Sigmoid colon (tissue), 7 donors: ENCODE measurements around the gene CSNK1G2. TPM values are rescaled to one million over a fixed set of nuclear protein-coding genes. Genes with fewer than 3 reads are reported as not detected.

Experiments
- DNase-seq: peaks from one replicate; pipeline ENCODE4 v3.0.0-alpha.2; 2019
- H3K27ac ChIP-seq, 4 donors: fragments of 200-600 bp; sonication (generic); one replicate each; pipeline ENCODE4 v1.5.1; 2016 to 2019; ENCODE audit warnings: mild to moderate bottlenecking in 1 of 4
- H3K27me3 ChIP-seq, 3 donors: fragments of 200-600 bp; sonication (generic); one replicate each; pipeline ENCODE4 v1.5.1; 2019; ENCODE audit warnings: mild to moderate bottlenecking in 1 of 3
- H3K36me3 ChIP-seq, 4 donors: fragments of 200-600 bp; sonication (generic); one replicate each; pipeline ENCODE4 v1.5.1; 2016 to 2019
- H3K4me1 ChIP-seq, 4 donors: fragments of 200-600 bp; sonication (generic); one replicate each; pipeline ENCODE4 v1.5.1; 2017 to 2019
- H3K4me3 ChIP-seq, 4 donors: fragments of 200-600 bp; sonication (generic); one replicate each; pipeline ENCODE4 v1.5.1; 2017 to 2019; ENCODE audit warnings: mild to moderate bottlenecking in 2 of 4, moderate library complexity in 1 of 4
- H3K9me3 ChIP-seq, 4 donors: fragments of 200-600 bp in 3 of 4; sonication (generic) in 3 of 4; one replicate each; pipeline versions ENCODE4 v1.5.1 to v1.6.1; 2013 to 2019
- EP300 ChIP-seq, 4 donors: sonication (generic); formaldehyde crosslinking; IDR thresholded peaks; one replicate each; pipeline ENCODE4 v1.6.1; 2017; ENCODE audit warnings: antibody characterized with exemption in 4 of 4
- POLR2A ChIP-seq, 2 donors: fragments of 450-650 bp; IDR thresholded peaks; one replicate each; pipeline ENCODE4 v1.6.1; 2016; ENCODE audit warnings: antibody characterized with exemption in 2 of 2, mild to moderate bottlenecking in 2 of 2, moderate library complexity in 2 of 2
- POLR2AphosphoS5 ChIP-seq, 4 donors: sonication (generic); formaldehyde crosslinking; IDR thresholded peaks; one replicate each; pipeline ENCODE4 v1.6.1; 2017; ENCODE audit warnings: antibody characterized with exemption in 4 of 4
- WGBS, 2 donors: extraction: QIAGEN DNeasy Blood & Tissue Kit; methylation state at CpG; one replicate each; pipeline ENCODE4 v1.1.7; 2013; 5-methylcytosine and 5-hydroxymethylcytosine counted together
- intact Hi-C: fragments of 100-400 bp; cut with DNase I; formaldehyde crosslinking; loops from one replicate; pipeline ENCODE4 v1.15.1; 2023
- polyA plus RNA-seq, 3 donors: library from polyadenylated mRNA; stranded (reverse); fragments of 200-250 nt; gene quantifications; one replicate each; pipeline ENCODE4 v1.2.3, GENCODE V29; 2013
- total RNA-seq, 4 donors: library from RNA; depleted of rRNA; stranded (reverse); fragments of >200 nt; gene quantifications; one replicate each; pipeline ENCODE4 v1.1.0, GENCODE V29; 2016
- TF ChIP-seq, protein P1 (sequence below), 4 experiments: fragments of 450-650 bp in 3 of 4; fragments of 200-600 bp in 1 of 4; IDR thresholded peaks; one replicate each; pipeline ENCODE4 v1.5.1; 2016 to 2019; ENCODE audit warnings: antibody characterized with exemption in 4 of 4, mild to moderate bottlenecking in 3 of 4, moderate library complexity in 2 of 4
- donor health status: healthy with polysubstance abuse.
- donor health status: Bipolar disorder and iron deficiency.
- donor health status: healthy.

Gene CSNK1G2
- total and polyA plus RNA-seq, 7 donors: 24.6 to 91.1 (median 35.9) TPM

GRCh38 chr19:2010135-2010668, 69.2 kb downstream of the CSNK1G2 start:
- no peak for DNase-seq
- peaks cover 0 to 25% (median 22%) of the 10 kb centered on the region in 4 donors for H3K4me1 ChIP-seq
- H3K27ac ChIP-seq: no peak overlapping the region
- no peaks in the 10 kb centered on the region for H3K36me3 ChIP-seq
- no peaks in the 10 kb centered on the region for H3K27me3 ChIP-seq
- no peak overlapping the region for H3K4me3 ChIP-seq
- no peaks in the 10 kb centered on the region for H3K9me3 ChIP-seq
- no peak for TF ChIP-seq POLR2AphosphoS5 (IDR thresholded peaks at IDR 0.05)
- TF ChIP-seq, protein P1, sequence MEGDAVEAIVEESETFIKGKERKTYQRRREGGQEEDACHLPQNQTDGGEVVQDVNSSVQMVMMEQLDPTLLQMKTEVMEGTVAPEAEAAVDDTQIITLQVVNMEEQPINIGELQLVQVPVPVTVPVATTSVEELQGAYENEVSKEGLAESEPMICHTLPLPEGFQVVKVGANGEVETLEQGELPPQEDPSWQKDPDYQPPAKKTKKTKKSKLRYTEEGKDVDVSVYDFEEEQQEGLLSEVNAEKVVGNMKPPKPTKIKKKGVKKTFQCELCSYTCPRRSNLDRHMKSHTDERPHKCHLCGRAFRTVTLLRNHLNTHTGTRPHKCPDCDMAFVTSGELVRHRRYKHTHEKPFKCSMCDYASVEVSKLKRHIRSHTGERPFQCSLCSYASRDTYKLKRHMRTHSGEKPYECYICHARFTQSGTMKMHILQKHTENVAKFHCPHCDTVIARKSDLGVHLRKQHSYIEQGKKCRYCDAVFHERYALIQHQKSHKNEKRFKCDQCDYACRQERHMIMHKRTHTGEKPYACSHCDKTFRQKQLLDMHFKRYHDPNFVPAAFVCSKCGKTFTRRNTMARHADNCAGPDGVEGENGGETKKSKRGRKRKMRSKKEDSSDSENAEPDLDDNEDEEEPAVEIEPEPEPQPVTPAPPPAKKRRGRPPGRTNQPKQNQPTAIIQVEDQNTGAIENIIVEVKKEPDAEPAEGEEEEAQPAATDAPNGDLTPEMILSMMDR (IDR thresholded peaks at IDR 0.05): no peak
- TF ChIP-seq EP300 (IDR thresholded peaks at IDR 0.05): no peak
- TF ChIP-seq POLR2A (IDR thresholded peaks at IDR 0.05): no peak
- 94% methylated on average over 20 of the region's 20 CpGs for WGBS, 2 donors
- intact Hi-C loops: no loop called here

- intact Hi-C loops: no loop called here
- Histone ChIP-seq H3K27me3 (no peaks in the 10 kb centered on the region), H3K9me3 (no peaks in the 10 kb centered on the region), H3K4me1 (peaks cover 0 to 27% (median 24%) of the 10 kb centered on the region in 4 donors), H3K27ac (no peak overlapping the region), H3K4me3 (no peak overlapping the region), H3K36me3 (no peaks in the 10 kb centered on the region)
- no peak for DNase-seq
- TF ChIP-seq EP300 (IDR thresholded peaks at IDR 0.05): no peak
- TF ChIP-seq POLR2AphosphoS5 (IDR thresholded peaks at IDR 0.05): no peak
- TF ChIP-seq, protein P1 (IDR thresholded peaks at IDR 0.05): no peak
- WGBS, 2 donors: 95 to 96% methylated on average over 12 of the region's 12 CpGs
Observed at GRCh38 chr19:2011169-2011568, 70.2 kb downstream of the CSNK1G2 start.

DNA sequence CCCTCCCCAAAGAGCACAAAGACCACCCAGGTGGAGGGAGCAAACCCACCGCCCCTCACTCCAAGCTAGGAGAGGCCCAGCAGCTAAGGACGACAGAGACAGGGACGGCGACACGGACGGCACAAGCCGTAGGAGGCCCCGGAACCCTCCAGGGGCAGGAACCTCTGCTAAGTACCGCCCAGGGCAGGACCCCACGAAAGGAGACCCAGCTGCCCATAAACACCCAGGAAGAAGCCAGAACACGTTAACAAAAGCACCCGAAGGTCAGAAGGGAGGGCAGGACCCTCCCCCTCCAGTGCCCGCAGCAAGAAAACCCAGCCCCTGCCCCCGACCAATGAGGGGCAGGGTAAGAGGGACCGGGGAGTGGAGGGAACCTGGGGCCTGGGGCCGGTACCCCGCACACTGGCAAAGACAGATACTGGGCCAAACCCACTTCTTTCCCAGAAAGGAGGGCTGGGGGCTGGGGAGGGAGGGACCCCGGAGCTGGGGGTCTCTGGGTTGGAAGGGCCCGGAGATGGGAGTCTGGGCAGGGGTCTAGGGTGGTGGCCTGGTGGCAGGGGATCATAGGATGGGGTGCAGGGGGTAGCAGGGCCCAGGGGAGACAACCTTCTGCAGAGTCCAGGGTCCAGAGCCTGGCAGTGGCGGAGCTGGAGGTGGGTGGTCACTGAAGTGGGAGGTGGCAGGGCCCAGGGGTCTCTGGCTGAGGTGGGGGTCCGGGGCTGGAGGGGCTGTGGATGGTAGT, 72.1 kb downstream of the CSNK1G2 start:
- no peak overlapping the region for H3K4me3 ChIP-seq
- TF ChIP-seq EP300 (IDR thresholded peaks at IDR 0.05) (no peak), POLR2AphosphoS5 (IDR thresholded peaks at IDR 0.05) (no peak), POLR2A (IDR thresholded peaks at IDR 0.05) (no peak)
- TF ChIP-seq, protein P1 (IDR thresholded peaks at IDR 0.05): no peak
- peaks cover 0 to 33% (median 30%) of the 10 kb centered on the region in 4 donors for H3K4me1 ChIP-seq
- WGBS, 2 donors: 93% methylated on average over 21 of the region's 21 CpGs
- no peak for DNase-seq
- no peaks in the 10 kb centered on the region for H3K9me3 ChIP-seq
- intact Hi-C loops: no loop called here
- H3K36me3 ChIP-seq: no peaks in the 10 kb centered on the region
- peak overlapping the region in 3 of 4 donors; percentile 34 to 76 (median 35) for H3K27ac ChIP-seq
- no peaks in the 10 kb centered on the region for H3K27me3 ChIP-seq

DNA sequence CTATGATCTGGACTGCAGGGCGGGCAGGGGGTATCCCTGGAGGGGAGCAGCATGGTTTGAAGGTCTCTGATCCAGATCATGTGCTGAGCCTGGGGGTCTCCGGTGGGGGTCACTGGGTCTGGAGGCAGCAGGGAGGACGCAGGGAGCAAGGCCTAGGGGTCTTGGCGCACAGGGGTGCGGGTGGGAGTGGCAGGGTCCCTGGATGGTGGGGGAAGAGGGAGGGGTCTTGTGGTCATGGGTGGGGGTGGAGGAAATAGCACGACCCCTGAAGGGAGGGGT, 72.7 kb downstream of the CSNK1G2 start:
- 89 to 94% methylated on average over 6 of the region's 6 CpGs for WGBS, 2 donors
- DNase-seq: no peak
- intact Hi-C loops: no loop called here

More for the DNA sequence above, 72.7 kb downstream of the CSNK1G2 start:
- Histone ChIP-seq H3K4me1 (peaks cover 0 to 33% (median 30%) of the 10 kb centered on the region in 4 donors), H3K27ac (peak overlapping the region in 3 of 4 donors; percentile 34 to 76 (median 35)), H3K4me3 (peak overlapping the region in 1 of 4 donors; percentile 92), H3K36me3 (no peaks in the 10 kb centered on the region), H3K27me3 (no peaks in the 10 kb centered on the region), H3K9me3 (no peaks in the 10 kb centered on the region)
- TF ChIP-seq EP300 (IDR thresholded peaks at IDR 0.05) (no peak), POLR2AphosphoS5 (IDR thresholded peaks at IDR 0.05) (no peak), POLR2A (IDR thresholded peaks at IDR 0.05) (no peak)
- TF ChIP-seq, protein P1 (IDR thresholded peaks at IDR 0.05): no peak
